Stimulated activated CD4-positive, alpha-beta T cell treated with anti-CD3 and anti-CD28 coated beads, Interleukin-4, amount 100 ng/mL, for 4 hours (primary cell): ENCODE measurements around the gene MXRA8.
"Not testable (repeated sequence)": the region's sequence is repeated elsewhere in the genome, so short reads cannot be mapped to it uniquely, and the experiment has no call there.

Experiments used
- DNase-seq, 2 experiments: peaks; one replicate each; pipeline ENCODE4 v3.0.0-alpha.2; 2020

MXRA8 gene, protein sequence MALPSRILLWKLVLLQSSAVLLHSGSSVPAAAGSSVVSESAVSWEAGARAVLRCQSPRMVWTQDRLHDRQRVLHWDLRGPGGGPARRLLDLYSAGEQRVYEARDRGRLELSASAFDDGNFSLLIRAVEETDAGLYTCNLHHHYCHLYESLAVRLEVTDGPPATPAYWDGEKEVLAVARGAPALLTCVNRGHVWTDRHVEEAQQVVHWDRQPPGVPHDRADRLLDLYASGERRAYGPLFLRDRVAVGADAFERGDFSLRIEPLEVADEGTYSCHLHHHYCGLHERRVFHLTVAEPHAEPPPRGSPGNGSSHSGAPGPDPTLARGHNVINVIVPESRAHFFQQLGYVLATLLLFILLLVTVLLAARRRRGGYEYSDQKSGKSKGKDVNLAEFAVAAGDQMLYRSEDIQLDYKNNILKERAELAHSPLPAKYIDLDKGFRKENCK

GRCh38 chr1:1358433-1359271 is at the start of gene MXRA8:
TSS of gene MXRA8 (minus strand) at chr1:1358555. CDS start at chr1:1358504, 51 bp downstream.
- DNase-seq, result no peak

- no peak for DNase-seq
These were observed 49.4 kb upstream of the MXRA8 start for GRCh38 chr1:1407636-1408318.

DNA sequence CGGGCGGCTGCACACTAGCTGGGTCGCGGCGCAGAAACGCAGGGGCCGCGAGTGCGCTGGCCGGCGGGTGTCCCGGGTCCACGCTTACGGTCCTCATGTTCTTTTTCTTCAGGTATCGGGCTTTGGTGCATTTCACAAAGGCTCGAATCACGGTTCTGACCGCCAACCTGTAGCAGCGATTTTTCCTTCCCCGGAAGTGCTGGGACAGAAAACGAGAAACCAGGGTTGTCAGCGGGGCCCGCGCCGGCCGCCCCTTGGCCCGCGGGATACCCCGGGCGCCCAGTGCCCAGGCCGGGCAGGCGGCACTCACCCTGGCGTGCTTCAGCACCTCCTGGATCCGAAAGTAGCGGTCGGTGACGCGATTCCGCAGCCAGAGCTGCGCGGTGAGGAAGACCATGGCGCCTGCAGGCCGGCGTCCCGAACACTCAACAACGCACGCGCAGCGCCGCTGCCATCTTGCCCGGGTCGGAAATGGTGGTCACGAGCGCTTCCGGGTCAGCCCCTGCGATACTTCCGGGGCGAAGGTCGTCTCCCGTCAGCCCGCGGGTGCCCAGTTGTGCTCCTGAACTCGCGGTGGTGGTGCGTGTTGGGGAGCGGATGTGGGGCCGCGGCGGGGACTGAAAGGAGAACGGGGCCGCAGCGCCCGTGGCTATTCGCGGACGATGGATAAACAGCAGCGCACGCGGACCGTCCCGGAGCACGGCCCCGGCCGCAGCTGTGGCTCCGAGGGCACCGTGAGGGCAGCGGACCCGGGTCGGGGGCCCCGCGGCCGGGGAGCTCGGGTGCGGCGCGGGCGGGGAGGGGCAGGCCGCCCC is 48.7 kb upstream of the MXRA8 start, which contains the start of gene MRPL20:
Gene MRPL20, minus strand, starts transcription at position 473 of the 815 bp plus-strand sequence. Its CDS starts 76 bp downstream, at position 397.
- DNase-seq, result peak; percentile 93 to 95

- DNase-seq, result no peak
These were observed 47.9 kb upstream of the MXRA8 start for GRCh38 chr1:1406101-1406820.

DNA sequence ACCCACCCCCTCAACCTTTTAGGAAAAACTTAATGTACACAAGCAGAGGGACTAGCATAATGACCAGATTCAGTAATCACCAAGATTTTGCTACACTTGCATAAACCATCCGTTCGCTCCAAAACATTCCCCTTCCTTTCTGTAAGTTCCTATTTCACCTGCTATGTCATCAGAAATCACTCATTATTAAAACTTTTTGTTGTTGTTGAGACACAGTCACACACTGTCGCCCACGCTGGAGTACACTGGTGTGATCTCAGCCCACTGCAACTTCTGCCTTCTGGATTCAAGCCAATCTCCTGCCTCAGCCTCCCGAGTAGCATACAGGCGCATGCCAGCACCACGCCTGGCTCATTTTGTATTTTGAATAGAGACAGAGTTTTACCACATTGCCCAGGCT is 45.3 kb upstream of the MXRA8 start:
- no peak for DNase-seq

- not testable (repeated sequence) for DNase-seq
These were observed 44.6 kb upstream of the MXRA8 start for GRCh38 chr1:1402901-1403392.

DNA sequence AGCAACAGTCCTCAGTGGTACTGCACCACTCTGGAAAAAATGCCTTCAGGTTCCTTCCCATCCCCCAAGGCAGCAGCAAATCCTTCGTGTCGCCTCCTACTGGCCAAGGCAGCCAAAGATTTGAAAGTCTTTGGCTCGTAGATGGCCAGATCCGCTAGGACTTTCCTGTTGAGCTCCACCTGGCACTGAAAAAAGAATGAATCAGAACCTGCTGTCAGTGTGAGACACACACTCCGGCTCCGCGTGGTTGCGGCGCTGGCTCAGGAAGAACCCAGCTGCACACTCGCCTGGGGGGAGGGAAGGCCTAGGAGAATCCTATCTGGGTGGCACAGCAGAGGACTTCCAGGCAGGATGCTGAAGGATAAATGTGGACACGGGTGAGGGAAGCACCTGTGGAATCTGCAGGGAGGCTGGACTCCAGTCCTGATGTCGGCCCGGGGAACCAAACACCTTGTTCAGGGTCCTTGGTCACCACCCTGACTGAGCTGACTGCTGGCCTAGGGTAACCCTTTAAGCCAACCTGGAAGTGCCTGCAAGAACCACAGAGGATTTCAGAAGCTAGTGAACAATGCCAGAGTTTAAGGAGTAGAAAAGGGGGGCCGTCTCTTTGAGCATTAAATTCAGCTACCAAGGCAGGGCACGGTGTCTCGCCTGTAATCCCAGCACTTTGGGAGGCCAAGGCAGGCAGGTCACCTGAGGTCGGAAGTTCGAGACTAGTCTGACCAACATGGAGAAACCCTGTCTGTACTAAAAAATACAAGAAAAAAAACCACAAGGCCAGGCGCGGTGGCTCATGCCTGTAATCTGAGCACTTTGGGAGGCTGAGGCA is 43.9 kb upstream of the MXRA8 start:
- DNase-seq, result peak in 1 of 2 experiments; percentile 35

DNA sequence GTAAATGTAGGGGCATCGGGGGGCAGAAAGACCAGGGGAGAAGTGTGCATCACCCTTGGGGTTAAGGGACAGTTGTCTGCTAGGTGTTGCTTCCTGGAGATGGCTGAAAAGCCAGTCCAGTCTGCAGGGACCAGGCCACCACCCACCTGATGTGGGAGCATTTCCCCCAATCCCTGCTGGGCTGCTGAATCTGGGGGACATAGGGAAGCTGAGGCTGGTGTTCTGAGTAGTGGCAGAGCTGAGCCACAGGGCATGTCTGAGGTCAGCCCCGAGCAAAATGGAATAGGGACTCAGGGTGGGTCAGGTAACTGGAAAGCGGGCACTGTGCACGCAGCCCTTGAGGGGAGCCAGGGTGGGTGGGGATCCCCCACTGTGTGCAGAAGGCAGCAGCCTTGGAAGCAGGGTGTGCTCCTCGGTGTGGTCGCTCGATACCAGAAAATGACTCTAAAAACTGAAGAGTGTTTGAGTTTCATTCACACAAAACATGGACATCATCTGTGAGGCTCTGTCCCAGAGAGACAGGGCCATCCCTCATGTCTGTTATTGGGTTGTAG is 43.2 kb upstream of the MXRA8 start:
- DNase-seq, result no peak

GRCh38 chr1:1400576-1401456 is 42.5 kb upstream of the MXRA8 start:
- no peak for DNase-seq

- no peak for DNase-seq
These were observed 41.7 kb upstream of the MXRA8 start for GRCh38 chr1:1399872-1400575.

DNA sequence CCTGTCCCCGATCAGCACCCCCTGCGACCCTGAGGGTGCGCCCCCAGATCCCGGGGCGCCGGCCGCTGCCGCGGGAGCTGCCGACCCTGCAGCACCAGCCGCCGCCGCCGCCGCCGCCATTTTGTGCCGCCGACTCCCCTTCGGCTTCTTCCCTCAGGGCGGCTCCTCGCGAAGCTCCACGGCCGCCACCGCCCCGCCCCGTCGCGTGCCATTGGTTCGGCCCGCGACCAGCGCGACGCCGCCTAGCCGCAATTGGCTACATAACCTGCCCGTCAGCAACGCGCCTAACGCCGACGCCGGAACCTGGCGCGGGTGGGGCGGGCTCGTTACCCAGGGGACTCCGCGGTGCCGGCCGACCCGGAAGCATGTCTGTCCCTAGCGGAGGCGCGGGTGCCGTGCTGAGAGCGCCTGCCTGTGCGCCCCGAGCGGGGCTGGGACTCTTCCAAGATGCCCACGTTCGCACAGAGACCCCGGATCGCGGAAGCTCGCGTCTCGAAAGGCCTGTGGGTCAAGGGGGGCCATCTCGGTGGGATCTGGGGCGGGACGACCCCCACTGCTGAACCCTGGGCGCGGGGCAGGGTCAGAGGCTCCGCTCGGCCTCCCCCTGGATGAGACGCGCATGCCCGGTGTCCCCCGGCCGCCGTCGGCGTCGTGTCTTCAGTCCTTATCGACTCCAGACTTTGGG is 41.0 kb upstream of the MXRA8 start, which contains the start of gene CCNL2:
Gene CCNL2, minus strand, starts transcription at position 149 of the 685 bp plus-strand sequence. Its CDS starts 29 bp downstream, at position 120.
- peak; percentile 99 for DNase-seq

GRCh38 chr1:1398677-1399186 is 40.4 kb upstream of the MXRA8 start:
- peak in 1 of 2 experiments; percentile 14 for DNase-seq

DNA sequence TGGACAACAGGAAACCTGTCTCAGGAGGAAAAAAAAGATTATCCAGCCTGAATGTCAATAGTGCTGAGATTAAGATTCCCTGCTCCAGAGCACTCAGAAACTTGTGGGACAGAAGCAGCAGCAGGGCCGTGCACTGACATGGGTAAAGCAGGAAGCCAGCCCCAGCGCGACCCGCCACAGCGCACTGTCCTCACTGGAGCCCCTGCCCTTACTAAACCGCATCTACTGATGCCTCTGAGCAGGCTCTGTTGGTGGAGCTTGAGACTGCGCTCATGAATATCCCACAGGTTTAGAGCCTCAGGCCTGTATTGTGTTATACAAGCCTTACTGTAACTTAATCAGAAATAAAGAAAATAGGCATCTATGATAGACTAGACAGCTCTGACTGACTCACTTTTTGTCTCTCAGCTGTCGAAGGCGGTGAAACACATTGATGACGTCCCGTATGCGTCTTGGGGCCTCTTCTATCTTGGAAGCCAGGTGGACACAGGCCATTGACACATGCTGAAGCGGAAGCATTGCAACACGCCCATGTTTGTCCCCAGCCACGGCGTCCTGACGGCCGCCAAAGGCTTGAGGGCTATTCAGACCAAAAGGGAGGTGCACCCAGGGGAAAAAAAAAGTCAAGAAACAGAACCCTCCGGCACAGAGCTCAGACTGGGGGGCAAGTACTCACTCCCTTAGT is 39.6 kb upstream of the MXRA8 start:
- no peak for DNase-seq

DNA sequence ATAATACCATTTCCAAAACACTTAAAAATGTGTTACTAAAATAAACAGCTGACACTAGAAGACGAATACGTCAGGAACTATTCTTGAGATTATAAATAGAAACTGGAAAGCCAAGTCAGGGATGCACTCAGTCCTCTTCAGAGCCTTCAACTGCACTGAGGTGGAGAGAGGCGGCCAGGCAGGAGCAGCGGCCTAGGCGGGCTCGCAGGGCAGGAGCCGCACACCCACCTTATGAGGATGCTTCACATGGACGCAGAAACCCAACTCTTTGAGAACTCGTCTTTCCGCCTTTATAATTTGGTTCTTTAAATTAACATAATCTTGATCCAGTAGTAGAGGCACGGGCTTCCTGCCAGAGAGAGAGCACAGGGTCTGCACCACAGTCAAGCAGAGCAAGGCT is 36.8 kb upstream of the MXRA8 start:
- no peak for DNase-seq

GRCh38 chr1:1394116-1394515 is 35.8 kb upstream of the MXRA8 start:
- no peak for DNase-seq

DNA sequence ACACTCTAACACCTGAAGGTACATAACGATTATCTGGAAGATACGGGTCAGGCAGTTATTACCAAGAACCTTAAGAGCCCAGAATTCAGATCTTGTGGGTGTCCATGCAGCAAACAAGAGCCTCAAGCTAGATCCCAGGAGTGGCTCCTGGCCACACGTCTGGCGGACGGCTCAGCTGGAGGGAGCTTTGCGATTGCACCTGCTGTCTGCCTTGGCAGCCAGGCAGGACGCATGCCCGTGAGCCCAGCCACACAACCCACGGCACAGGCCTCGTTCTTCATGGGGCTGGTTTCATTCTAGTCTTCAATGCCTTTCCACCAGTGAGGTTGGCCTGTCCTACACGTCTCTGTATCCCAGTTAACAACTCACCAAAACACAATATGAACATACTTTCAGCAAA is 35.1 kb upstream of the MXRA8 start:
- no peak for DNase-seq

DNA sequence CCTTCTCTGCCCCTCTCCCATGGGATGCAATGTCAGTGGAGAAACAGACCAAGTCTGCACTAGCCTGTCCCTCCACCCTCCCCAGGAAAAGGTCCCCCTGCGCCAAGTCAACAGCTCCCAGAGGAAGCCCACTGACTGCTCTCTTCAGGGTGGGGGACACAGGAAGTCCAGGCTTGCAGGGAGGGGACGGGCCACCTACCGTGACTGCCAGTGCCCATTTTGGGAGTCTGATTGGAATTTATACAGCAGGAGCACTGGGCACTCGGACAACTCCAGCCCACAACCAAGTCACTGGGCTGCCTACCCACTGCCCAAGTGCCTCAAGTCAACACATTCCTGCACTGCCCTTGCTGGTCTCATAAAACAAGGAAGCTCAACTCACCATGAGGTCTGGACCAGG is 34.7 kb upstream of the MXRA8 start:
- DNase-seq, result no peak
